Colonic mucosa (tissue), 4 donors: ENCODE results near the gene TMBIM6. TPM values are rescaled to one million over a fixed set of nuclear protein-coding genes. Genes with fewer than 3 reads are reported as not detected.

Experiments used
- DNase-seq: peaks from one replicate; pipeline ENCODE4 v3.0.0-alpha.2; 2020
- H3K27ac ChIP-seq: fragments of 200-600 bp; one replicate; pipeline ENCODE4 v1.8.0; 2021
- H3K27me3 ChIP-seq: fragments of 200-600 bp; one replicate; pipeline ENCODE4 v1.8.0; 2021
- H3K36me3 ChIP-seq: fragments of 200-600 bp; one replicate; pipeline ENCODE4 v1.8.0; 2021
- H3K4me1 ChIP-seq: fragments of 200-600 bp; one replicate; pipeline ENCODE4 v1.8.0; 2021; ENCODE audit warnings: mild to moderate bottlenecking
- H3K4me3 ChIP-seq: fragments of 200-600 bp; one replicate; pipeline ENCODE4 v1.8.0; 2021
- H3K9ac ChIP-seq, 2 donors: one replicate each; pipeline ENCODE4 v1.7.0; 2013; ENCODE audit warnings: control low read depth in 2 of 2, low read depth in 2 of 2, low read length in 2 of 2
- H3K9me3 ChIP-seq: fragments of 200-600 bp; one replicate; pipeline ENCODE4 v1.8.0; 2021
- intact Hi-C: fragments of 100-400 bp; cut with DNase I; formaldehyde crosslinking; loops from one replicate; pipeline ENCODE4 v1.14.1; 2022
- total RNA-seq, 2 donors: library from RNA; stranded (reverse); fragmentation: NEBNext Ultra II Directional in 1 of 2; extraction: Animal tissue kit (Norgen Biotek cat#: 25700) in 1 of 2; gene quantifications; one replicate each; pipeline ENCODE4 v1.2.1, GENCODE V29; 2021
- TF ChIP-seq, protein P1 (sequence below): fragments of 200-600 bp; IDR thresholded peaks from one replicate; pipeline ENCODE4 v1.8.0; 2022; ENCODE audit warnings: antibody characterized with exemption, mild to moderate bottlenecking
- donor health status: healthy.
- donor health status: DM: no; HTN: no; CAD: no.
- donor health status: DM: no; HTN: no; CAD: no.

Gene TMBIM6
- total RNA-seq, 2 donors from 2014 or later: 868 to 1,024 TPM

DNA sequence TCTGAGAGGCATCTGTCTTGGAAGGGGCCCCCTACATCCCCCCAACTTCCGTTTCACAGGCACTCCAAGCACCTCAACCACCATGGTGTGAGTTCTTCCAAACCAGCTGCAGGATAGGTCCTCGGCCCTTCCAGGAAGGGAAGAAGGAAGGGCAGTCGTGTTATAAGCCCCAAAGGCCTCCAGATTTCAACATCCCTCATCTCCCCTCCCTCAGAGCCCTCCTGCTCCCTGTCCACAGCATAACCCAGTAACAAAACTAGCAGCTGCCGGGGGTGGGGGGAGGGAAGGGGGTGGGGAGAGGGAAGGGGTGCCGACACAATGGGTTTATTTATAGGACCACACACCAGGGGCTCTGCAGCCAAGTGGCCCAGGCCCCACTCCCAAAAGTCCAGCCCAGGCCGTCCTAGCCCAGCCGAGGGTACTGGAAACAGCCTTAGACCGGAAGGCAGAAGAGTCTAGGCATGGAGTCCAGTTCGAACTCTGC lies 68.6 kb downstream of the TMBIM6 start:
- DNase-seq: no peak
- no peak overlapping the region for H3K27ac ChIP-seq
- H3K9ac ChIP-seq: no peak overlapping the region
- H3K4me3 ChIP-seq: no peak overlapping the region
- H3K9me3 ChIP-seq: no peaks in the 10 kb centered on the region
- H3K27me3 ChIP-seq: no peaks in the 10 kb centered on the region
- no peaks in the 10 kb centered on the region for H3K36me3 ChIP-seq
- TF ChIP-seq, protein P1, sequence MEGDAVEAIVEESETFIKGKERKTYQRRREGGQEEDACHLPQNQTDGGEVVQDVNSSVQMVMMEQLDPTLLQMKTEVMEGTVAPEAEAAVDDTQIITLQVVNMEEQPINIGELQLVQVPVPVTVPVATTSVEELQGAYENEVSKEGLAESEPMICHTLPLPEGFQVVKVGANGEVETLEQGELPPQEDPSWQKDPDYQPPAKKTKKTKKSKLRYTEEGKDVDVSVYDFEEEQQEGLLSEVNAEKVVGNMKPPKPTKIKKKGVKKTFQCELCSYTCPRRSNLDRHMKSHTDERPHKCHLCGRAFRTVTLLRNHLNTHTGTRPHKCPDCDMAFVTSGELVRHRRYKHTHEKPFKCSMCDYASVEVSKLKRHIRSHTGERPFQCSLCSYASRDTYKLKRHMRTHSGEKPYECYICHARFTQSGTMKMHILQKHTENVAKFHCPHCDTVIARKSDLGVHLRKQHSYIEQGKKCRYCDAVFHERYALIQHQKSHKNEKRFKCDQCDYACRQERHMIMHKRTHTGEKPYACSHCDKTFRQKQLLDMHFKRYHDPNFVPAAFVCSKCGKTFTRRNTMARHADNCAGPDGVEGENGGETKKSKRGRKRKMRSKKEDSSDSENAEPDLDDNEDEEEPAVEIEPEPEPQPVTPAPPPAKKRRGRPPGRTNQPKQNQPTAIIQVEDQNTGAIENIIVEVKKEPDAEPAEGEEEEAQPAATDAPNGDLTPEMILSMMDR: no peak
- intact Hi-C loops: no loop called here
- H3K4me1 ChIP-seq: no peaks in the 10 kb centered on the region

DNA sequence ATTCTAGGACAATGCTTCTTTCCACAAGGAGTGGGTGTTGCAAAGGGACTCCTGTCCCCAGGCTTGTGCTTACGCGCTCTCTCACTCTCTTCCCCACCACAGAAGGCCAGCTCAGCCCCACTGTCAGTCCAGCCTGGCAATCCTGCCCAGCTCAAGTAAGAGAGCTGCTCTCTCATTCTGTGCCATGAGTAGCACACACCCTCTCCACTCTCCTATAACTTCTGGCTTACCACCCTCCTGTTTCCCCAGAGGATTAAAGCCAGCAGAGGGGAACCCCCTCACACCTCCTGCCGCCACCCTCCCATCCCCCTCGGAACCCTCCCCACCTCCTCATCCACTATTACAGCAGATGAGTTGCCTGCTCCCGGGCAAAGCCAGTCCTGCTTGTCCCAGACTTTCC lies 69.8 kb downstream of the TMBIM6 start:
- Histone ChIP-seq H3K9ac (no peak overlapping the region), H3K4me3 (no peak overlapping the region), H3K27ac (no peak overlapping the region), H3K27me3 (no peaks in the 10 kb centered on the region), H3K4me1 (no peaks in the 10 kb centered on the region), H3K9me3 (no peaks in the 10 kb centered on the region), H3K36me3 (no peaks in the 10 kb centered on the region)
- intact Hi-C loops: no loop called here
- no peak for DNase-seq
- TF ChIP-seq, protein P1: no peak

DNA sequence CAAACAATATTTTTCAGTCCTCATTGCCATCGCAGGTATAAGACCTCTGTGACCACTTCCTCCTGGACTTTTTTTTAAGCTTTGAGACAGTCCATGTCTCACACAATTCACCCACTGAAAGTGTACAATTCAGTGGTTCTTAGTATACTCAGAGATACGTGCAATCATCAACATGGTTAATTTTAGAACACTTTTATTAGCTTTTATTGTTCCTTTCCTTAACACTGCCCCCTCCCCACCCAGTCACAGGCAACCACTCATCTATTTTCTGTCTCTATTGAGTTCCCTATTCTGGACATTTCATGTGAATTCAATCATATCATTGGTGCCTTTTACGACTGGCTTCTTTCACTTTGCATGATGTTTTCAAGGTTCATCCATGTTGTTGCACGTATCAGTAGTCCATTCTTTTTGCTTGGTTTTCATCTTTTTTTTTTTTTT lies 70.6 kb downstream of the TMBIM6 start:
- Histone ChIP-seq H3K27ac (no peak overlapping the region), H3K4me1 (no peaks in the 10 kb centered on the region), H3K9me3 (no peaks in the 10 kb centered on the region), H3K4me3 (no peak overlapping the region), H3K9ac (no peak overlapping the region), H3K27me3 (no peaks in the 10 kb centered on the region), H3K36me3 (no peaks in the 10 kb centered on the region)
- no peak for DNase-seq
- TF ChIP-seq, protein P1: no peak
- intact Hi-C loops: no loop called here

DNA sequence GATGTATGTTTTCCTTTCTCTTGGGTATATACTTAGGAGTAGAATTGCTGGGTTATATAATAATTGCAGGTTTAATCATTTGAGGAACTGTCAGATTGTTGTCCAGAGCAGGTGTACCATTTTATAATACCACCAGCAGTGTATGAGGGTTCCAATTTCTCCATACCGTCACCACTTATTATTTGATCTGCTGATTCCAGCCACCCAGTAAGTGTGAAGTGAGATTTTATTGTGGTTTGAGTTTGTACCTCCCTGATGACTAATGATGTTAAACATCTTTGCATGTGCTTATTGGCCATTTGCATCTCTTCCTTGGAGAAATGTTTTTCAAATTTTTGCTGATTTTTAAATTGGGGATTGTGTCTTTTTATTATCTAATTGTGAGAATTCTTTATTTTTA lies 71.8 kb downstream of the TMBIM6 start:
- Histone ChIP-seq H3K4me1 (no peaks in the 10 kb centered on the region), H3K36me3 (no peaks in the 10 kb centered on the region), H3K4me3 (no peak overlapping the region), H3K9ac (no peak overlapping the region), H3K9me3 (no peaks in the 10 kb centered on the region), H3K27ac (no peak overlapping the region), H3K27me3 (no peaks in the 10 kb centered on the region)
- TF ChIP-seq, protein P1: no peak
- DNase-seq: no peak
- intact Hi-C loops: no loop called here

Other genes starting within 250 kb of the TMBIM6 start
- gene KCNH3, start 202.5 kb upstream of the TMBIM6 start, total RNA-seq: under 1 TPM; 0.05 to 0.13 TPM
- gene MCRS1, start 173.4 kb upstream of the TMBIM6 start, total RNA-seq: 10 to 100 TPM; 53.8 to 78.7 TPM
- under 1 TPM; 0.11 to 0.27 TPM for gene FAM186B, start 135.9 kb upstream of the TMBIM6 start, total RNA-seq
- gene PRPF40B, start 118.0 kb upstream of the TMBIM6 start, total RNA-seq: 10 to 100 TPM in 1 of 2 donors, 1 to 10 TPM in 1; 8.5 to 14.1 TPM
- gene FMNL3, start 34.2 kb upstream of the TMBIM6 start, total RNA-seq: 1 to 10 TPM; 3.0 to 5.0 TPM
- 1 to 10 TPM; 2.4 to 4.1 TPM for gene NCKAP5L, start 86.9 kb downstream of the TMBIM6 start, total RNA-seq
- 1 to 10 TPM; 3.3 to 3.7 TPM for gene BCDIN3D, start 101.5 kb downstream of the TMBIM6 start, total RNA-seq
- 1 to 10 TPM; 2.8 to 3.6 TPM for gene FAIM2, start 162.3 kb downstream of the TMBIM6 start, total RNA-seq
- not detected for gene AQP2, start 209.2 kb downstream of the TMBIM6 start, total RNA-seq
- not detected for gene AQP5, start 220.3 kb downstream of the TMBIM6 start, total RNA-seq
- gene AQP6, start 231.4 kb downstream of the TMBIM6 start, total RNA-seq: not detected